HG03064 (cell line): ENCODE measurements around the gene CERS1.

Source experiments
- ATAC-seq: cut with Tn5 transposase; IDR thresholded peaks from one replicate; pipeline ENCODE4 v1.9.1; 2021; ENCODE audit warnings: low read depth; ENCODE audit not compliant: unreplicated experiment

CERS1 gene

DNA sequence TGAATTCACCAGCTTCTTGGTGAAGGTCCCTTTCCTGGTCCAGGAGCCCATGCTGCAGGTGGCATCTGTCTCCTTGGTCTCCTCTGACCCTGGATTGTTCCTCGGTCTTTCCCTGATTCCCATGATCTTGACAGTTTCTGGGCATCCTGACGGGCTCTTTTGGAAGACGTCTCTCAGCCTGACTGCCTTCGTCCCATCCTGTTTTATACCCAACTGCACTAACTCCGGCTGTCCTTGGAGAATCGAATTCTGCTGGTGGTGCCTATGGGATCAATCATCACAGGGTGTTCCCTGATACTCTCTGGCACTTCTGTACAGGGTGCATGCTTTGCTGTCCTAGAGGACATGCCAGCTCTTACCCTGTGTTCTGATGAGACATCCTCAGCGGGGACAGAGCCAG, 19.1 kb downstream of the CERS1 start:
- no peak for ATAC-seq

- no peak for ATAC-seq
These were observed 20.2 kb downstream of the CERS1 start for GRCh38 chr19:18875726-18876125.

DNA sequence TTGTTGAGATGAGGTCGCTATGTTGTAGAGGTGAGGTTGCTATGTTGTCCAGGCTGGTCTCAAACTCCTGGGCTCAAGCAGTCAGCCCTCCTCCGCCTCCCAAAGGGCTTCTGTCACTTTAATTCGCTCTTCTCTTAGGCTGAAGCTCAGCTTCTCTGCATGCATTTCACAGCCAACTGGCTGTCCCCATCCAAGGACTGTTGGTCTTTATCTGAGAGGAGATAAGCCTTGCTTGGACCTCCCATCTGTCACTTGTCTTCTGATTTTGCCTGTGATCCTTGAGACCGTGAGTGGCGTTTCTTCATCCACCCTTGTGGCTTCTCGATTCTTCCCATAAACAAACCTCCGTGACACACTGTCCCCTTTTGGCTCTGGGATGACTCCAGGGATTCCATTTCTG, 24.4 kb downstream of the CERS1 start:
- ATAC-seq = no peak

GRCh38 chr19:18870531-18871172, 25.3 kb downstream of the CERS1 start:
- ATAC-seq = no peak

DNA sequence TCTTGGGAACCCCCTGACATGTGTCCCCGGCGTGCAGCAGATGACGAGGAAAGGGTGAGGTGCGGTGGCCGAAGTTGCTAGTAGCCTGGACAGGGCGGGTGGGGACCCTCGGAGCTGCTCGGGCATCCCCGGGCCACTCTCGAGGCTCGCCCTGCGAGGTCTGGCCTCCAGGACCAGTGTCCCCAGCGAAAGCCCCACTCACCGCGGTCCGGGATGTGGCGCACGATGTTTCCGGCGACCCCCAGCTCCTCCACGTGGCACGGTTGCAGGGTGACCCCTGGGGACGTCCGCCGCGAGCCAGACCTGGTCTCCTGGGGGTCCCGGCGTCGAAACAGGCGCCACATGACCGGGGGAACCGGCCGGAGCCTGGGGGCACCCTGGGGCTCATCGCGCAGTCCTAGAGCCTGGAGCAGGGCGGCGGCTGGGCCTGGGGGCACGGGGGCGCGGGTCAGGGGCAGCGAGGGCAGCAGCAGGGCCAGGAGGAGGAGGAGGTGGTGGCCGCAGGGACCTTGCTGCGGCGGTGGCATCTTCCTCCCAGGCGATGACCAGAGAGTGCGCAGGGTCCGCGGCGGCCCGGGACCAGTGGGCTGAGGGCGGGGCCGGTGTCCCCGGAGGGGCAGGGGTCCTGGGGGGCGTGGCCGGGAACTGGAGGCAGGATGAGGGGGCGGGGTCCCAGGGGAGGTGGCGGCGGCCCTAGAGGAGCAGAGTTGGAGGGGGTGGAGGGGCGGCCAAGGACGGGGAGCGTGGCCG, 26.0 kb downstream of the CERS1 start:
- no peak for ATAC-seq

- no peak for ATAC-seq
These were observed 26.8 kb downstream of the CERS1 start for GRCh38 chr19:18869023-18869618.

DNA sequence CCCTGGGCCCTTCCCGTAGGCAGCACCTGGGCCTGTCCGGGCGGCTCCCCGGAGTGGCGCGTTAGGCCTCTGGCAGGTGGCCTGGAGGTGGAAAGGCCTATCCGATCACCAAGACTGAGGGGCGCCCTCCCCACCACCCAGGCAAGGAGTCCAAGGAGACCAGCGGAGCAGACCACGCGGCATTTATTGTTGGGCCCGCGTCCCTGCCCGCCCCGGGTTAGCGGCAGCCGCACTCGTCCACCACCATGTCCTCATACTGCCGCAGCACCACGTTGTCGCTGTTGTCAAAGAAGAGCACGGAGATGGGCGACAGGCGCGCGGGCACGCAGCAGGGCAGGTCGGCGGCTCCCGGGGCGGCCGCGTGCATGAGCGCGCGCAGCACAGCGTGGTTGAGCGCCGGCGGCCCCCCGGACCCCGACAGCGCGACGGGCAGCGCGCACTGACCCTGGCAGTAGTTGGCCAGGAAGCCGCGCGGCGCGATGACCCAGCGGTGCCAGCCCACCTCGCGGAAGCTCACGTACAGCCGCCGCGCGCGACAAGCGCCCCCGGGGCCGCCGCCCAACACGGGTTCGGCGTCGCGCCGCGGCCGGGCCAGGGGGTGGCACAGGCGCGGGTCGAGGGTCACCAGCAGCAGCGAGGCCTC, 27.5 kb downstream of the CERS1 start:
- no peak for ATAC-seq

DNA sequence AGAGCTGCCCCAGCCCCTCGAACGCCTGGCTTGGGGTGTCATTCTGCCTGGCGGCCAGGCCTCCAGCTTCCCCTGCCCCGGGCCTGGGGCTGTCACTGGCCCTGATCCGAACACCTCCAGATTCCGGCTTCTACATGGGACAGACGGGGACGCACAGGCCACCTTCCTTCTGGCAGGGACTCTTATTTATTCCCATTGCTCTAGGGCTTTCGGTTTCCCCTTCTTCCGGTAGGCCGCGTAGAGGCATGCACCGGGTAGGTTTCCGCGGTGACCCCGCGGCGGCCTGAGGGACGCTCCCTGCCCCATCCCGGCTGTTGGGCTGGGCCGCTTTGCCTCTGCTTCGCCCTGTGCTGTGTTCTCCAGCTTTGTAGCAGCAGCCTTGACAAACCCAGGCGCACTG, 28.2 kb downstream of the CERS1 start:
- no peak for ATAC-seq

GRCh38 chr19:18867199-18867598, 28.8 kb downstream of the CERS1 start:
- ATAC-seq = no peak

- ATAC-seq = no peak
These were observed 29.2 kb downstream of the CERS1 start for GRCh38 chr19:18866800-18867123.

DNA sequence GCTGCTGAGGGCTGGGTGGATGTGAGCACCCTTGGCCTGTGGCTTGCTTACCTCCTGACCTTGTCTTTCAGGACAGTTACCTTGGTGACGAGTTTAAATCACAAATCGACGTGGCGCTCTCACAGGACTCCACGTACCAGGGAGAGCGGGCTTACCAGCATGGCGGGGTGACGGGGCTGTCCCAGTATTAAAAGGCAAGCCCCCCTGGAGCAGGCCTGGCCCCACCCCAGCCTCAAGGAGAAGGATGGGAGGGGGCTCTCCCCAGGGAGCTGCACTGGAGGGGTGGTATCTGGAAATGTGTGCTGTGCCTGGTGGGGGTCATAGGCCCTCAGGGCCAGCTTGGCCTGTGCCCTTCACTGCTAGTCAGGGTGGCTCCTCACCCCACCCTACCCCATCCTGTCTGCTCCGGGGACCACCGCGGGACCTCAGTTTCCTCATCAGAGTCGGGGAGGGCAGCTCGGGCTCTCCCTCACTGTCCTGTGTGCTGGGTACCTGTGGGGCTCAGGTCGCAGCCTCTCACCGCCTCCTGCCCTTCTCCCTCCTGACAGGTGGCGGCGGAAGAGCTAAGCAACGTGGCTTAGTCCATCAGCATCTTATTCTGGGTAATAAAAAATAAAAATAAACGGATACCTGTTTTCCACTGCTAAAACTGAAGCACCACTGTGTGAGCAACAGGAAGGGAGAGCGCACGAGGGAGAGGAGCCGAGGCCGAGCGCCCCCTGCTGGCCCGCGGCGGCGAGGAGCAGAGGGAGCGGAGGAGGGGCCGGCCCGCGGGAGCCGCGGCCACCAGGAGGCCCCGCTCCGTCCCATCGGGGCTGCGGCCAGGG, 29.8 kb downstream of the CERS1 start:
- ATAC-seq = no peak

DNA sequence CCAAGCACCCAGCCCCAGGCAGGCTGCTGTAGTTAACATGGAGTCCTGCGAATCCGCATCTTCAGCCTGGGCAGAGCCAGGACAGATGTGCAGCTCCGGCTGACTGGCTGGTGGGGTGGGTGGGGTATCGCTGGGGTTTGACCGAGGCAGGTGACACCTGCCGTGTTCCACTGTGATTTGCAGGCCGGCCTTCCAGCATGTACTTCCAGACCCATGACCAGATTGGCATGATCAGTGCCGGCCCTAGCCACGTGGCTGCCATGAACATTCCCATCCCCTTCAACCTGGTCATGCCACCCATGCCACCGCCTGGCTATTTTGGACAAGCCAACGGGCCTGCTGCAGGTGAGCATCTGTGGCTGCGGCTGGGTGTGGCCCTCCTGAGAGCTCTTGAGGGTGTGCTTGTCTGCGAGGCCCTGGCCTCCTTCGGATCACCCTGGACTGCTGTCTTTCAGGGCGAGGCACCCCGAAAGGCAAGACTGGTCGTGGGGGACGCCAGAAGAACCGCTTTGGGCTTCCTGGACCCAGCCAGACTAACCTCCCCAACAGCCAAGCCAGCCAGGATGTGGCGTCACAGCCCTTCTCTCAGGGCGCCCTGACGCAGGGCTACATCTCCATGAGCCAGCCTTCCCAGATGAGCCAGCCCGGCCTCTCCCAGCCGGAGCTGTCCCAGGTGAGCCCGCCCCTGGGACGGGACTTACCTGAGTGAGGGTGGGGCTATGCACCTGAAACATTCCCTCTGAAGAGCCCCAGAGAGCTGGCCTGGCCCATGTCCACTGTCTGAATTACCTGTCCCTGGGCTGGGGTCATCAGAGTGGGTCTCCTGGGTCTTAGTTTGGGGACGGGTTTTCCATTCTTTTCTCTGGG, 30.6 kb downstream of the CERS1 start:
- no peak for ATAC-seq

- no peak for ATAC-seq
These were observed 32.1 kb downstream of the CERS1 start for GRCh38 chr19:18863843-18864362.

- no peak for ATAC-seq
These were observed 32.7 kb downstream of the CERS1 start for GRCh38 chr19:18862976-18863842.

DNA sequence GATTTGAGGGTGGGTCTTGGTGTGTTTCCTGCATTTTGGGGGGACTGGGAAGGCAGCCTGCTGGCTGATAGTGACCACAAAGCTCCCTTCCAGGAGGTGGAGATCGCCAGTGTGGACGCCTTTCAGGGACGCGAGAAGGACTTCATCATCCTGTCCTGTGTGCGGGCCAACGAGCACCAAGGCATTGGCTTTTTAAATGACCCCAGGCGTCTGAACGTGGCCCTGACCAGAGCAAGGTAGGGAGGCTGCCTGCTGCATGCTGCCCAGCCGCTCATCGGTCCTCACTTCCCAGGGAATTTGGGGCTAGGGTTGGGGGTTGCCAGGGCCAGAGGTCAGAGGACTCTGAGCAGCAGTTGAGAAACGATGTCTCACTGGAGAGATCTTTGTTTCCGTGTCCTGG, 34.0 kb downstream of the CERS1 start:
- ATAC-seq = no peak

DNA sequence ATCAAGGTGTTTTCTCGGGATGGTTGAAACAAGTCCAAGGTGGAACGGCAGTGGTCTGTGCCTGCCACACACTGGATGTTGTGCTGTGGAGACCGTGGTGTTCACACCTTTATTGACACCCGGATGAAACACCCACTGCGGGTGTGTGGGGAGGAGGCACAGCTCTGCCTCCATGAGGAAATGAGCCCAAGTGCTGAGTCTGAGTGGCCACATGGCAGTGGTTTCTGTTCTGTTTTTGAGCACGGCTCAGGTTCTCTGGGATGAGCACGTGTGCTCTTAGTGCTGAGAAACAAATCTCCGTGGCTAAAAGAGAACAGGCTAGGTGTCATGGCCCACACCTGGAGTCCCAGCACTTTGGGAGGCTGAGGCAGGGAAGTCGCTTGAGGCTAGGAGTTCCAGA, 34.7 kb downstream of the CERS1 start:
- ATAC-seq = no peak

DNA sequence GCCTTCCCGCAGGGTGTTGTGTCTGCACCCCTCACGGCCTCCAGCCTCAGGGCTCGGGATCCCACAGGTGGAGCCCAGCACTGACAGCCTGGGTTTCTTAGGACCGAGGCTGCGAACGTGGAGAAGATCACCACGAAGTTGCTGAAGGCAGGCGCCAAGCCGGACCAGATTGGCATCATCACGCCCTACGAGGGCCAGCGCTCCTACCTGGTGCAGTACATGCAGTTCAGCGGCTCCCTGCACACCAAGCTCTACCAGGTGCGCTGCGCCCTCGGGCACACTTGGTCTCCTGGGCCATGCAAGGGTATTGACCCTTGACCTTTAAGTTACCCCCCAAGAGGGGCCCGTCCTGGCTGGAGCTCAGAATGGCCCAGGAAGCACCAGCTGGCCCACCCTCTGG, 35.2 kb downstream of the CERS1 start:
- ATAC-seq = no peak

GRCh38 chr19:18860302-18860700, 35.7 kb downstream of the CERS1 start:
- no peak for ATAC-seq
